ENCODE data around the gene SOCS1. TPM values are rescaled to one million over a fixed set of nuclear protein-coding genes. Genes with fewer than 3 reads are reported as not detected.
"Not testable (repeated sequence)": the region's sequence is repeated elsewhere in the genome, so short reads cannot be mapped to it uniquely, and the experiment has no call there.

Gene SOCS1
- total RNA-seq, 1 experiment from 2014 or later = 0.16 TPM

DNA sequence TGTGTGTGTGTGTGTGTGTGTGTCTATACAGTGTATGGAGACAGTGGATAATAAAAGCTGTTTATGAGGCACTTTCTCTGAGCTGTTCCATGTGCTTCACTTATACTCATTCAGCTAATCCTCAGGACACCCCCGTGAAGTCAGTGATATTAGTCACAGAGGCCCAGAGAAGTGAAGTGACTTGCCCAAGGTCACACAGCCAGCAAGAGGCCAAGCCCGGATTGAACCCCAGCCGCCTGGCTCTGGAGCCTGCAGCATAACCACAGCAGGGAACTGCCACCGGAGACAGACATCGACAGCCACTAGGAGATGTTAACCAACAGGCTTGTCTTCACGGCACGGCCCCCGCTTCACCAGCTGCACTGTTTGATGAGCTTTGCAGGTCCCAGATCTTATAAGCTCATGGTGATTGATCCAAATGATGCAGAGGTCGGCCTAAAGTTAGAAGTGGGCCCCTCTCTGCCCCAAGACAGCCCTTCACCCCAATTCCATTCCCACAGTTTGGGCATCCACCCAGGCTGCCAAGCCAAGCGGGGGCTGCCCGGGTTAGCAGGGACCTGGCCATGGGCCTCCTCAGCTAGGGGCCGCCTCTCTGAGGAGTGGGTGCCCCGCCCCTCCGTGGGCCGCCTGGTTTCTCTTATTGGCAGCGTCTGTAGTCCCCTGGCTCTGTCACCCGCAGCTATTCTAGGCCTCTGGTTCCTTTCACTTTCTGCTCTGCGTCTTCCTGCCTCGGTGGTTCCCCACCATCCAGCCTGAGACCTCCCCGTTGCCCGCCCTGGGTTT is 30.9 kb downstream of the SOCS1 start:
- Histone ChIP-seq H3K27me3 (no peaks in the 10 kb centered on the region), H3K9me3 (no peaks in the 10 kb centered on the region), H3K4me3 (no peak overlapping the region), H3K36me3 (no peaks in the 10 kb centered on the region)
- DNase-seq = no peak

GRCh38 chr16:11224096-11224893 is 31.7 kb downstream of the SOCS1 start:
- H3K4me3 ChIP-seq = no peak overlapping the region
- no peaks in the 10 kb centered on the region for H3K9me3 ChIP-seq
- H3K27me3 ChIP-seq = no peaks in the 10 kb centered on the region
- no peak for DNase-seq
- no peaks in the 10 kb centered on the region for H3K36me3 ChIP-seq

- not testable (repeated sequence) for H3K4me3 ChIP-seq, H3K36me3 ChIP-seq, DNase-seq, H3K27me3 ChIP-seq
- H3K9me3 ChIP-seq = peaks cover 25% of the 10 kb centered on the region
Observed at GRCh38 chr16:11220507-11220906, 35.5 kb downstream of the SOCS1 start.

DNA sequence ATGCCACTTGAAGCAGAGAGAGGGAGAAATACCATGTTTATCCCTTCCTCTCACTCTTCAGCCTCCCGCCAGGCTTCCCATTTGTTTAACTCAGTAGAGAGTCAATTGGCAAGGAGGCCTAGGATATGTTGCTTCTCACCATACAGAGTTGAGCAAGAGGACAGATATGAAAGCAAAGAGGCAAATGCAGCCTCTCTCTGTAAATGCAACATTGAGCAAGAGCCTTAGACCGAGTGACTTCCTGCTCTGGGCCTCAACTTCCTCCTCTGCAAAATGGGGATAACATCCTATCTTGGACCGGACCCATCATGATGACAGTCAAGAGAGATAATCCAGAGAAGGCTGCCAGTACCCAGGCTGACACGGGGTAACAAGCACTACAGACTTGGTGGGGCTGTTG is 36.8 kb downstream of the SOCS1 start:
- no peak for DNase-seq
- Histone ChIP-seq H3K36me3 (no peaks in the 10 kb centered on the region), H3K9me3 (peaks cover 25% of the 10 kb centered on the region), H3K27me3 (no peaks in the 10 kb centered on the region), H3K4me3 (no peak overlapping the region)

DNA sequence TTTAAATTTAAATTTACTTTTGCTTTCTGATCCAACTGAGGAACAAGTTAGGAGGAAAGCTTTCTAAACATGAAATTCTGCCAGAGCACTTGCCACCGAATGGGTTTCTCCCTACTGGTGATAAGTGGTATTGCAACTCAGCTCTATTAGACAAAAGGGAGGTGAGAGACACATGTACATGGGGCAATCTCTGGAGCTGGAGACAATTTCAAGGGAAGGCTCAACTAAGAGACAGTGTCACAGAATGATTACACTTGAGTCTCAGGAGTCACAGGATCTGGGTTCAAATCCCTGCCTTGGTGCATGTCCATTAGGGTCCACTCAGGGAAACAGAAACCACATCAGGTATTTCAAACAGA is 37.4 kb downstream of the SOCS1 start:
- Histone ChIP-seq H3K4me3 (no peak overlapping the region), H3K27me3 (no peaks in the 10 kb centered on the region), H3K36me3 (no peaks in the 10 kb centered on the region), H3K9me3 (peaks cover 25% of the 10 kb centered on the region)
- DNase-seq = no peak

DNA sequence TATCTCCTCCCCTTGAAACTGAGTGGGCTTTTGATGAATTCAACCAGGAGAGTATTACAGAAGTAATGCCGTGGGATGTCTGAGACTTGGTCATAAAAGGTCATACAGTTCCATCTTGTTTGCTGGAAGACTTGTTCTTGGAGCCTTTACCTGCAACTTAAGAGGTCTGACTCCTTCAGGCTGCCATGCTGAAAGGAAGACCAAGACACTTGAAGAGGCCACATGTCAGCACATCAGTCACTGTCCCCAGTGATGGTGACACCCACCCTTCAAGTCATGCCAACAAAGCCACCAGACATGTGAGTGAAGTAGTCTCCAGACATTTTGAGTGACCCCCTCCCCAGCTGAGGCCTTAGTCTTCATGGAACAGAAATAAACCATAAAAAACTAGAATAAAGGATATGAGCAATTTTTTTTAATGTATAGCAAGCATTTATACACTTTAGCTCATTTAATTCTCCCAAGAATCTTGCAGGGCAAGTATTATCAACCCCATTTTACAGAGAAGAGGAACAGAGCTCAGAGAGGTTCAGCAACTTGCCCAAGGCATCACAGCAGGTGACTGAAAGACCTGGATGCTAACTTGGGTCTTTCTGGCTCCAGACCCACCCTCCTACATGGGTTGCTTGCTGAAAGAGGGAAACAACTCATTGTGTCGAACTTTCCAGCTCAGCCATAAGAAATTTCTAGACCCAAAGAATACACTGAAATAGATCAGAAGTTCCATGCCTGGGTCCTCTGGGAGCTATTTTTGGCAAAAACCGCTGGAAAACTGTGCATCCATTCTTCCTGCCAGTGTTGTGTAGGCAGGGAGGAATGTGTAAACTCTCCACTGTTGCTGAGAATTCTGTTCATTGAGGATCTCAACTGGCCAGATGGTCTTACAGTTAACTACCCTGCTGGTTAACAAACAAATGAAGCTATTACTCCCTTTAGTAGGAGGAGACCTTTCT is 38.1 kb downstream of the SOCS1 start:
- Histone ChIP-seq H3K4me3 (no peak overlapping the region), H3K36me3 (no peaks in the 10 kb centered on the region), H3K9me3 (peaks cover 25% of the 10 kb centered on the region), H3K27me3 (no peaks in the 10 kb centered on the region)
- no peak for DNase-seq

DNA sequence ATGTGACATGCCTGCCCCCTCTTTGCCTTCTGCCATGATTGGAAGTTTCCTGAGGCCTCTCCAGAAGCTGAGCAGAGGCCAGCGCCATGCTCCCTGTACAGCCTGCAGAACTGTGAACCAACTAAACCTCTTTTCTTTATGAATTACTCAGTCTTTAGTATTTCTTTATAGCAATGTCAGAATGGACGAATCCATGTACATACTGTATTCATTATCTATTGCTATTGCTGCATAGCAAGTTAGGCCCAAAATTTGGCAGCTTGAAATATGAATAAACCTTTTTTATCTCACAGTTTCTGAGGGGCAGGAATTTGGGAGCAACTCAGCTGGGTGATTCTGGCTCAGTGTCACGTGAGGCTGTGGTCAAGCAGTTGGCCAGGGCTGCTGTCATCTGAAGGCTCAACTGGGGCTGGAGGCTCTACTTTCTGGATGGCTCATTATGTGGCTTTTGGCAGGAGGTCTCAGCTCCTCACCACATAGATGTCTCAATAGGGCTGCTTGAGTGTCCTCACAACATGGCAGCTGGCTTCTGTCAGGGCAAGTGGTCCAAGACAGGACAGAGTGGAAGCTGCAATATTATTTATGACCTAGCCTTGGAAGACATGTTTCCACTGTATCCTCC is 40.0 kb downstream of the SOCS1 start:
- DNase-seq = no peak
- Histone ChIP-seq H3K36me3 (no peaks in the 10 kb centered on the region), H3K27me3 (no peaks in the 10 kb centered on the region), H3K4me3 (no peak overlapping the region), H3K9me3 (peaks cover 25% of the 10 kb centered on the region)

DNA sequence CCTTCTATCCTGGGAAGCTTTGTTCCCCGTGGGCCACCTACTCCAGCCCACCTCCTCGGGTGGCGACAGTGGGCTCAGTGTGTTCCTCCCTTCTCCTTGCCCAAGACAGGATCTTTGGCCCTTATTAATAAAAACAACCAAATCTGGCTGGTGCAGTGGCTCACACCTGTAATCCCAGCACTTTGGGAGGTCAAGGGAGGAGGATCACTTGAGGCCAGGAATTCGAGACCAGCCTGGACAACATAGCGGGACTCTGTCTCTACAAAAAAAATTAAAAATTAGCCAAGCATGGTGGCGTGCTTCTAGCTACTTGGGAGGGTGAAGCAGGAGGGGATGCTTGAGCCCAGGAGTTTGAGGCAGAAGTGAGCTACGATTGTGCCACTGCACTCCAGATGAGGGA is 42.2 kb downstream of the SOCS1 start:
- no peak overlapping the region for H3K4me3 ChIP-seq
- H3K9me3 ChIP-seq = peaks cover 25% of the 10 kb centered on the region
- H3K36me3 ChIP-seq = no peaks in the 10 kb centered on the region
- no peak for DNase-seq
- no peaks in the 10 kb centered on the region for H3K27me3 ChIP-seq

- Histone ChIP-seq H3K4me3 (no peak overlapping the region), H3K27me3 (no peaks in the 10 kb centered on the region), H3K36me3 (no peaks in the 10 kb centered on the region), H3K9me3 (peaks cover 25% of the 10 kb centered on the region)
- no peak for DNase-seq
Observed at GRCh38 chr16:11213373-11213772, 42.6 kb downstream of the SOCS1 start.

DNA sequence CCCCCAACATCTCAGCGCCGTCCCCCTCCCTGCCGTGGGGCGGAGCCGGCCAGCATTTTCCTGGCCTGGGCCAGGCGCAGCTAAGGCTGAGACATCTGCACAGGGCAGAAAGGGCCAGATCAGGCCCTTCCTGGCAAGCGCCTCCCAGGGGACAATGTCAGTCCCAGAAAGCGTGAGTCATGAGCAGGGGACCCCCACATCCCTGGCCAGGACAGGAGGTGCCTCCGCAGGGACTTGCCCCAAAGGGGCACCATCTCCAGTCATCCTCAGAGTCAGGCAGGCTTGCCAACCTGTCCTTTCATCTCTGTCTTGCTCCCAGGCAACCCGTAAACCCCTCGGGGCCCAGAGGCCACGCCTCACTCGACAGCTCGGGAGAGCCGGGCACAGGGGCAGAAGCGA is 43.2 kb downstream of the SOCS1 start:
- Histone ChIP-seq H3K4me3 (no peak overlapping the region), H3K9me3 (peaks cover 19% of the 10 kb centered on the region), H3K36me3 (no peaks in the 10 kb centered on the region), H3K27me3 (no peaks in the 10 kb centered on the region)
- DNase-seq = no peak

DNA sequence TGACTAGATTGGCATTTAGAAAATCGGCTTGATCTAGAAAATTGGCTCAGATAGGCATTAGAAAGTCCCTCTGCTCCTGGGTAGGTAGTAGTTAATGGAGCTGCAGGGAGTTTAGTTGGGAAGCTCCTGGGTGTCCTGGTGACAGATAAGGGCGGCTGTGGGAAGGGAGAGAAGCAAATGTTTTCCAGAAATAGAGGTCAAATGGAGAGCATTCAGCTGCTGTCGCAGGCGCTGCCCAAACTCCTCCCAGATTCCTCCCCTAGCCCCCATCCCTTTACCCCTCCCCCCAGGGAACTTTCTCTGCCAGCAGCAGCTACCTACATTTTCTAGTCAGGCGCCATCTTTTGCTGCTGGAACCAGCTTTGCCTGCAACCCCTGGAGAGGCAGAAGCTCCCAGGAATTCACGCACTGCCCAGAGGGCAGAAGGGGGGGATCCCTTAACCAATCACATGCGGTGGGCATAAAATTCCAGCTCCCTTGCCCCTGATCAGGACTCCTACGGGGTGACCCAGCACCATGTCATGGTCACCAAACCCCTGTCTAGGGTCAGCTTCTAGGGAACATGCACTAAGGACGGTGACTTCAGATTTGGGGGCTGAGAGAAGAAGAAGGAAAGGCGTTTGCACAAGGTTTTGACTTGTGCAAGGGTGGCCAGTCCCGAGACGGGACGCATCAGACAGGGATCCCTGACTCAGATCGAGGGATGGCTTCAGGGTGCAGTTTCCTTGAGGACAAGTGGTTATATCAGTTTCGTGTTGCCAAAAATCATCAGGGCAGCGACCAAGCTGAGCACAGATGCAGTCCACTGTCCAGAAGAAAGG is 43.8 kb downstream of the SOCS1 start:
- no peak for DNase-seq
- H3K27me3 ChIP-seq = no peaks in the 10 kb centered on the region
- H3K36me3 ChIP-seq = no peaks in the 10 kb centered on the region
- H3K9me3 ChIP-seq = peaks cover 20% of the 10 kb centered on the region
- H3K4me3 ChIP-seq = no peak overlapping the region

DNA sequence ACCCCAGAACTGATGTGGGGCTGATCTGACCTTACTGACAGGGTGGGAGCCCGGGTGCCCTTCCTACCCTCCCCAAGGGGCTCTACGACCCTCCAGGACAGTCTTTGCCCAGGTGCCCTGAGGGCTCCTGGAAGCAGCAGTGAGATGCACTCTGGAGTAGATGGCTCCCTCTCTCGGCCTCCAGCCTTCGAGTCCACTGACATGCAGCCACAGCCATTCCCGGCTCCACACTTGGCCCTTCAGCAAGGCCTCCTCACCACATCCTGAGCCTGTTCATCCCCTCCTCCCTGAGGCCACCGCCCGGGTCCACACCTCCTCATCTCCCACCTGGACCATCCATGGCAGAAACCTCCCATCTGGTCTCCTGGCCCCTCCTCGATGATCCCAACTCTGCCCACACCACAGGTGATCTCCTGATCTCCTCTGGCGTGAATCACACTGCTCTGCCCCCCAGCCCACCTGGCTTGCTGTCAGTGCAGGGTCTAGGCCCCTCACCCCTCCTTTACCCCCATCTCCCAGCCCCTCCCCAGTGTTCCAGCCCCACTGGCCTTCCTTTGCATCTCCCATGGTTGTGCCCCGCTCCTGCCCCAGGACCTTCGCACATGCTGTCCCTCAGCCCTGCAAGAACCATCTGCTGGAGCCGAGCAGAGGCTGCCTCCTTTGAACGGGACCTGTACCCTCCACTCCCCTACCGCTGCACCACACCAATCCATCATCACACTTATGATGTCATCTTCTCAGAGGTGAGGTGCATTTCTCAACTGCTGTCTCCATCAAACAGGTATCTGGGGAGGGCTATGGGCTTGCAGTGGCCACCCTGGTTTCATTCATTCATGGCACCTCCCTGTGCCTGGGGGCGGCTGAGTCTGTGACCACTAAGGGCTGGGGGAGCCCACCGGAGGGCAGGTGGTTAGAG is 44.7 kb downstream of the SOCS1 start:
- Histone ChIP-seq H3K4me3 (no peak overlapping the region), H3K27me3 (no peaks in the 10 kb centered on the region)
- DNase-seq = no peak

DNA sequence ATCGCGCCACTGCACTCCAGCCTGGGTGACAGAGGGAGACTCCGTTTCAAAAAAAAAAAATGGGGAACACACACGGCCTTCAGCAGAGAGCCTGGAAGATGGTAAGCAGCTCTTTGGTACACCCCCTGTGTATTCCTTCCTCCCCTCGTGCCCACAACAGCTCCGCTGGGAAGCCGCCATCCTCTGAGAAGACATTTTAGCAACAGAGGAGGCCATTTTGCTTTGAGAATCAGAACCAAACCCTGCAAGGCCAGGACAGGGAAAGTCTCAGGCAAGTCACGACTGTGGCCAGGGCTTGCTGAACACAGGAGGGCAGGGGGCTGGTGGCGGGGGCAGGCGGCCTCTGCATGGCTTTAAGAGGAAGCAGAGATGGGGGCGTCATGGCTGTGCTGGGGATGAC is 45.7 kb downstream of the SOCS1 start:
- peaks cover 4% of the 10 kb centered on the region for H3K9me3 ChIP-seq
- DNase-seq = no peak
- H3K27me3 ChIP-seq = no peaks in the 10 kb centered on the region

More for the DNA sequence above, 44.7 kb downstream of the SOCS1 start:
- H3K9me3 ChIP-seq = peaks cover 11% of the 10 kb centered on the region
- no peaks in the 10 kb centered on the region for H3K36me3 ChIP-seq

DNA sequence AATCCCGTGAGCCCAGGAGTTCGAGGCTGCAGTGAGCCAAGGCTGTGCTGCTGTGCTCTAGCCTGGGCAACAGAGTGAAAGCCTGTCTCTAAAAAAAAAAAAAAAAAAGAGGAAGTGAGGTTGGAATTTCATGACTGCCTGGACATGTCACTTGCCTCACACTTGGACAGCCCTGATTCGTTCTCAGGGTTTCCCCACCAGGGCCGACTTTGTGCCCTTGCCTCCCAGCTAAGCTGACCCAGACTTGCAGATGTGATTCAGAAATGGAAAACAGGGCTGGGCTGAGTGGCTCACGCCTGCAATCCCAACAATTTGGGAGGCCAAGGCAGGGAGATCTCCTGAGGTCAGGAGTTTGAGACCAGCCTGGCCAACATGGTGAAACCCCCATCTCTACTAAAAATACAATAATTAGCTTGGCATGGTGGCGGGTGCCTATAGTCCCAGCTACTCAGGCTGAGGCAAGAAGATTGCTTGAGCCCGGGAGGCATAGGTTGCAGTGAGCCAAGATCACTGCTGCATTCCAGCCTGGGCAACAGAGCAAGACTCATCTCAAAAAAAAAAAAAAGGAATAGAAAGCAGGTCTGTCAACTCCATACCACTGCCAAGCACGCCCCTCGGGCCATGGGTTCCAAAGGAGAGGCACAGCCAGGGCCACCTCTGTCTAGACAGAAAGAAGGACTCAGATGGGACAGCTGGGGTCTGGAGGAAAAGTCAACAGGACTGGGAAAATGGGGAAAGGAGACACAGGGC is 46.9 kb downstream of the SOCS1 start:
- H3K9me3 ChIP-seq = peaks cover 4% of the 10 kb centered on the region
- no peak overlapping the region for H3K4me3 ChIP-seq
- H3K27me3 ChIP-seq = no peaks in the 10 kb centered on the region
- no peak for DNase-seq
- H3K36me3 ChIP-seq = no peaks in the 10 kb centered on the region

More for the DNA sequence above, 45.7 kb downstream of the SOCS1 start:
- H3K36me3 ChIP-seq = no peaks in the 10 kb centered on the region
- no peak overlapping the region for H3K4me3 ChIP-seq

Data from MG63 (cell line).